Kidney (tissue), 14 donors: ENCODE results near the gene C13orf46. TPM values are rescaled to one million over a fixed set of nuclear protein-coding genes. Genes with fewer than 3 reads are reported as not detected.

Experiments used
- DNase-seq, 5 donors: peaks; one replicate each; pipeline ENCODE4 v3.0.0-alpha.2; 2013 to 2020
- FAIRE-seq: peaks from 2 replicates; lab custom pipeline; 2012; peaks lifted over from hg19 to GRCh38; lab: Jason Lieb, UNC
- H3K27ac ChIP-seq, 2 donors: one replicate each; pipeline ENCODE4 v1.7.0; 2013; ENCODE audit warnings: low read depth in 2 of 2, low read length in 2 of 2, inconsistent platforms in 1 of 2
- H3K27me3 ChIP-seq: one replicate; pipeline ENCODE4 v1.7.1; 2013; ENCODE audit warnings: low read length, inconsistent platforms; ENCODE audit not compliant: control insufficient read depth, insufficient read depth
- H3K36me3 ChIP-seq, 3 donors: one replicate each; pipeline versions ENCODE4 v1.7.0 to v1.7.1; 2013; ENCODE audit warnings: low read length in 3 of 3, control low read depth in 1 of 3, inconsistent platforms in 1 of 3; ENCODE audit not compliant: insufficient read depth in 3 of 3, control insufficient read depth in 2 of 3
- H3K4me1 ChIP-seq, 3 donors: one replicate each; pipeline versions ENCODE4 v1.7.0 to v1.7.1; 2013; ENCODE audit warnings: low read length in 3 of 3, inconsistent platforms in 1 of 3, low read depth in 1 of 3; ENCODE audit not compliant: control insufficient read depth in 2 of 3, insufficient read depth in 2 of 3
- H3K4me3 ChIP-seq, 3 donors: one replicate each; pipeline versions ENCODE4 v1.7.0 to v1.8.1; 2013; ENCODE audit warnings: low read length in 3 of 3, control low read depth in 1 of 3, inconsistent platforms in 1 of 3
- H3K9ac ChIP-seq, 3 donors: one replicate each; pipeline versions ENCODE4 v1.7.0 to v1.7.1; 2013; ENCODE audit warnings: low read length in 3 of 3, control low read depth in 1 of 3, inconsistent platforms in 1 of 3
- H3K9me3 ChIP-seq, 3 donors: one replicate each; pipeline versions ENCODE4 v1.7.0 to v1.7.1; 2013; ENCODE audit warnings: low read length in 3 of 3, control low read depth in 1 of 3, inconsistent platforms in 1 of 3; ENCODE audit not compliant: control insufficient read depth in 2 of 3, insufficient read depth in 1 of 3
- CTCF ChIP-seq: IDR thresholded peaks from 3 replicates; pipeline ENCODE4 v1.5.1; 2012; ENCODE audit warnings: mild to moderate bottlenecking, moderate library complexity, borderline replicate concordance; ENCODE audit not compliant: insufficient read depth; ENCODE audit errors: extremely low read depth
- intact Hi-C: fragments of 100-400 bp; cut with DNase I; formaldehyde crosslinking; loops from one replicate; pipeline ENCODE4 v1.11.1; 2022
- polyA plus RNA-seq: library from polyadenylated mRNA; stranded (reverse); fragments of 350-450 nt; fragmentation: Illumina TruSeq; extraction: RNeasy Lipid Tissue Mini Kit (QIAGEN cat#74804); gene quantifications from one replicate; pipeline ENCODE4 v1.2.3, GENCODE V29; 2014; ENCODE audit warnings: low read depth, low replicate concordance; ENCODE audit not compliant: insufficient read depth
- total RNA-seq: library from RNA; stranded (reverse); fragmentation: NEBNext Ultra II Directional; extraction: Animal tissue kit (Norgen Biotek cat#: 25700); gene quantifications from one replicate; pipeline ENCODE4 v1.2.1, GENCODE V29; 2021
- donor health status: control.
- donor health status: control.
- donor health status: control.
- donor health status: control.
- donor health status: control.
- donor health status: DM: yes; HTN: yes; CAD: no.
- donor health status: Normal renal cell carcinoma (clear cell type).

Gene C13orf46
- total and polyA plus RNA-seq, 2 donors from 2014 or later, result 1.1 TPM; not detected in 1

GRCh38 chr13:113929628-113930615 is 44.0 kb downstream of the C13orf46 start:
- no peaks in the 10 kb centered on the region for H3K27me3 ChIP-seq
- no peak overlapping the region for H3K9ac ChIP-seq
- intact Hi-C loops, result no loop called here
- no peak overlapping the region for H3K4me3 ChIP-seq
- H3K36me3 ChIP-seq, result no peaks in the 10 kb centered on the region
- H3K4me1 ChIP-seq, result peaks cover 0 to 10% (median 0%) of the 10 kb centered on the region in 3 donors
- H3K9me3 ChIP-seq, result no peaks in the 10 kb centered on the region
- H3K27ac ChIP-seq, result no peak overlapping the region
- no peak for TF ChIP-seq CTCF
- DNase-seq, result peak in 1 of 5 donors; percentile 28
- FAIRE-seq, result no peak

- Histone ChIP-seq H3K36me3 (no peaks in the 10 kb centered on the region), H3K4me3 (no peak overlapping the region), H3K9ac (no peak overlapping the region), H3K4me1 (peaks cover 0 to 10% (median 0%) of the 10 kb centered on the region in 3 donors), H3K27ac (no peak overlapping the region), H3K27me3 (no peaks in the 10 kb centered on the region), H3K9me3 (no peaks in the 10 kb centered on the region)
- FAIRE-seq (no peak), DNase-seq (peak in 2 of 5 donors; percentile 34 to 78)
- no peak for TF ChIP-seq CTCF
- intact Hi-C loops, result no loop called here
Observed at GRCh38 chr13:113928685-113929627, 44.9 kb downstream of the C13orf46 start.

GRCh38 chr13:113927661-113928581 is 46.0 kb downstream of the C13orf46 start:
- TF ChIP-seq CTCF, result no peak
- H3K27ac ChIP-seq, result no peak overlapping the region
- H3K4me1 ChIP-seq, result peaks cover 0 to 10% (median 0%) of the 10 kb centered on the region in 3 donors
- FAIRE-seq (no peak), DNase-seq (peak in 3 of 5 donors; percentile 38 to 68 (median 42))
- no peaks in the 10 kb centered on the region for H3K36me3 ChIP-seq
- no peaks in the 10 kb centered on the region for H3K9me3 ChIP-seq
- H3K4me3 ChIP-seq, result no peak overlapping the region
- intact Hi-C loops, result no loop called here
- no peaks in the 10 kb centered on the region for H3K27me3 ChIP-seq
- no peak overlapping the region for H3K9ac ChIP-seq
